B cell (primary cell): ENCODE measurements around the gene IFNE. TPM values are rescaled to one million over a fixed set of nuclear protein-coding genes. Genes with fewer than 3 reads are reported as not detected.

Experiments used
- ATAC-seq: fragments of 200-7000 bp; cut with Tn5 transposase; one replicate; pipeline ENCODE4 v1.10.0; 2021; ENCODE audit warnings: low read depth, mild to moderate bottlenecking, moderate number of reproducible peaks, moderate library complexity
- CTCF ChIA-PET: fragments of 350-600 bp; sonication (Branson Sonifier 250); formaldehyde crosslinking; loops from one replicate; lab custom pipeline; 2021; ENCODE audit warnings: antibody characterized with exemption, inconsistent platforms; lab: Charles Lee
- POLR2A ChIA-PET: fragments of 350-600 bp; sonication (Branson Sonifier 250); formaldehyde crosslinking; loops from one replicate; lab custom pipeline; 2021; ENCODE audit warnings: antibody characterized with exemption; lab: Charles Lee
- DNase-seq: peaks from one replicate; pipeline ENCODE4 v3.0.0; 2013
- H2AFZ ChIP-seq: 2 replicates; pipeline ENCODE4 v1.6.1; 2012; ENCODE audit warnings: mild to moderate bottlenecking, low read depth, low read length; ENCODE audit not compliant: insufficient read depth, poor library complexity, severe bottlenecking
- H3K27ac ChIP-seq, 2 donors: 1 replicate in 1 of 2; 2 replicates in 1 of 2; pipeline ENCODE4 v1.5.1; 2012 to 2013; ENCODE audit warnings: low read length in 2 of 2, mild to moderate bottlenecking in 2 of 2, moderate library complexity in 1 of 2
- H3K27me3 ChIP-seq, 4 experiments: fragments of 200-600 bp in 1 of 4; sonication (generic) in 1 of 4; replicated peaks in 1 of 4; 1 replicate in 2 of 4; 2 replicates in 2 of 4; pipeline versions ENCODE4 v1.6.1 to v1.7.0; 2013 to 2016; ENCODE audit warnings: low read length in 3 of 4, mild to moderate bottlenecking in 2 of 4, mixed read lengths in 1 of 4, moderate library complexity in 1 of 4; ENCODE audit not compliant: insufficient read depth in 4 of 4, control insufficient read depth in 3 of 4; ENCODE audit errors: control extremely low read depth in 1 of 4
- H3K36me3 ChIP-seq, 2 experiments: replicated peaks in 1 of 2; 1 replicate in 1 of 2; 2 replicates in 1 of 2; pipeline versions ENCODE4 v1.6.1 to v1.7.1; 2013; ENCODE audit warnings: low read length in 1 of 2; ENCODE audit not compliant: insufficient read depth in 2 of 2, control insufficient read depth in 1 of 2; ENCODE audit errors: control extremely low read depth in 1 of 2, extremely low read depth in 1 of 2
- H3K4me1 ChIP-seq, 2 donors: fragments of 200-600 bp in 1 of 2; sonication (generic) in 1 of 2; 1 replicate in 1 of 2; 2 replicates in 1 of 2; pipeline versions ENCODE4 v1.5.1 to v1.6.1; 2013 to 2017; ENCODE audit warnings: low read length in 2 of 2; ENCODE audit not compliant: control insufficient read depth in 2 of 2, insufficient read depth in 2 of 2
- H3K4me2 ChIP-seq: replicated peaks from 2 replicates; pipeline ENCODE3; 2012; ENCODE audit warnings: mild to moderate bottlenecking, low read depth, low read length; ENCODE audit not compliant: poor library complexity, severe bottlenecking
- H3K4me3 ChIP-seq, 5 experiments: fragments of 200-600 bp in 1 of 5; sonication (generic) in 1 of 5; 1 replicate in 3 of 5; 2 replicates in 2 of 5; pipeline versions ENCODE4 v1.5.1 to v1.7.0; 2011 to 2016; ENCODE audit warnings: low read length in 4 of 5, mild to moderate bottlenecking in 4 of 5, low read depth in 2 of 5, control low read depth in 1 of 5, moderate library complexity in 1 of 5; ENCODE audit not compliant: insufficient read depth in 1 of 5; ENCODE audit errors: control extremely low read depth in 1 of 5, extremely low read depth in 1 of 5
- H3K79me2 ChIP-seq: fragments of 200-600 bp; sonication (generic); one replicate; pipeline ENCODE4 v1.6.0; 2016; ENCODE audit warnings: low read length; ENCODE audit not compliant: control insufficient read depth, insufficient read depth
- H3K9ac ChIP-seq: fragments of 200-600 bp; sonication (generic); 2 replicates; pipeline ENCODE4 v1.6.1; 2017; ENCODE audit warnings: mild to moderate bottlenecking, low read length, moderate library complexity
- H3K9me3 ChIP-seq, 3 donors: one replicate each; pipeline versions ENCODE4 v1.6.1 to v1.7.1; 2013; ENCODE audit warnings: low read length in 2 of 3; ENCODE audit not compliant: control insufficient read depth in 2 of 3, insufficient read depth in 1 of 3; ENCODE audit errors: control extremely low read depth in 1 of 3
- H4K20me1 ChIP-seq: 2 replicates; pipeline ENCODE4 v1.6.0; 2012; ENCODE audit warnings: mild to moderate bottlenecking, low read length; ENCODE audit not compliant: insufficient read depth, control insufficient read depth, poor library complexity, severe bottlenecking
- H3K27ac Mint-ChIP-seq: one replicate; pipeline ENCODE4 v1.8.0; 2021; ENCODE audit warnings: mixed read lengths
- H3K27me3 Mint-ChIP-seq: one replicate; pipeline ENCODE4 v1.8.0; 2021; ENCODE audit warnings: mixed read lengths
- H3K4me1 Mint-ChIP-seq: one replicate; pipeline ENCODE4 v1.8.0; 2021; ENCODE audit warnings: mixed read lengths
- H3K4me3 Mint-ChIP-seq: one replicate; pipeline ENCODE4 v1.8.0; 2021; ENCODE audit warnings: mixed read lengths
- H3K9me3 Mint-ChIP-seq: one replicate; pipeline ENCODE4 v1.8.0; 2022; ENCODE audit warnings: mixed read lengths; ENCODE audit not compliant: insufficient read depth
- EZH2 ChIP-seq: IDR thresholded peaks from 2 replicates; pipeline ENCODE4 v1.6.1; 2012; ENCODE audit warnings: borderline replicate concordance, low read depth, mild to moderate bottlenecking, moderate library complexity, low read length; ENCODE audit not compliant: insufficient read depth, poor library complexity, severe bottlenecking
- WGBS: methylation state at CpG from one replicate; pipeline ENCODE4 v1.1.5; 2013; ENCODE audit warnings: missing lambda C conversion rate; ENCODE audit not compliant: insufficient coverage; 5-methylcytosine and 5-hydroxymethylcytosine counted together
- intact Hi-C: fragments of 100-400 bp; cut with micrococcal nuclease; formaldehyde crosslinking; loops from one replicate; pipeline ENCODE4 v1.10.0; 2022
- polyA plus RNA-seq: library from polyadenylated mRNA; depleted of rRNA; stranded (reverse); fragments of >200 nt; gene quantifications from 2 replicates; pipeline ENCODE4 v1.2.3, GENCODE V29; 2012
- total RNA-seq, 2 donors: library from RNA; stranded (reverse); fragments of 120-200 nt in 1 of 2; gene quantifications; 1 replicate in 1 of 2; 2 replicates in 1 of 2; pipeline versions ENCODE4 v1.2.3 to v1.2.4, GENCODE V29; 2013 to 2022
- TF ChIP-seq, protein P1 (sequence below): fragments of 200-600 bp; IDR thresholded peaks from one replicate; pipeline ENCODE4 v1.8.0; 2022; ENCODE audit warnings: antibody characterized with exemption, mild to moderate bottlenecking

The IFNE gene
- total and polyA plus RNA-seq, 2 donors (not counting 1 experiment from before 2014, with no cell fraction given) = not detected

DNA sequence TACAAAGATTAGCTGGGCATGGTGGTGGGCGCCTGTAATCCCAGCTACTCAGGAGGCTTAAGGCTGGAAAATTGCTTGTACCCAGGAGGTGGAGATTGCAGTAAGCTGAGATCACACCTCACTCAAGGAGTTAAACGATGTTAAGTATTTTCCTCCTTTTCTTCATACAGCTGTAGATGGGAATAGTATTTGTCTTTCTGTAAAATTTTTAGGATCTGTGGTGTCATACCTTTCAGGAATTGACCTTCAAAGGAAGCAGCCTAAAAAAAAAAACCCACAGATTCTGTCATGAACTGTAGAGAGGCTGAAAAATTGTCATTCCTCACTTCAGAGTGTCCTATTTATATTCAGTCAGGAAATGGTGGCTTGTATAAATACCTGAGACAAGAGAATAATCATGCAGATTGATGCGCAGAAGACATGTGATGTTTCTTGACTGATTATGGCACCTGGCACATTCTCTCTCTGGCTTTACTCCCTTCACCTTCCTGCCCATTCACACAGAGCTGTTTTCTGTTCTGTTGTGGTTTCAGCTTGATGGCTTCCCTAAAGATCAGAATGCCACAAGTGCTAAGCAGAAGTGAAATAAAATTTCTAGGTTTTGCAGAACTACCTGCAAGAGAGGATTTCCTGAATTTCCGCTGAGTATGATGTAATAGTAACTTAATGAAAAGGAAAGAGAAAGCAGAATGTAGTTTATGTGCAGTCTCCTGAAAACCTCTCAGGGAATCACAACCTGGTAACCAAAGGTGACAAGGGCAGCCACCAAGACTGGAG lies 38.1 kb downstream of the IFNE start:
- peak; percentile 88 for DNase-seq
- Mint-ChIP-seq H3K27me3 (peaks cover 17% of the 10 kb centered on the region), H3K27ac (peak overlapping the region; percentile 5), H3K4me1 (peaks cover 13% of the 10 kb centered on the region), H3K9me3 (no peaks in the 10 kb centered on the region), H3K4me3 (peak overlapping the region; percentile 27)
- ChIA-PET CTCF (interaction anchor here (0.7 to 3.8 kb wide), 8 partner anchors 9 to 247 kb away, joined by 3 to 20 read pairs (median 7); no protein-coding TSS in a partner anchor), POLR2A (no interaction called here)
- no peak overlapping the region for H3K9ac ChIP-seq
- ATAC-seq = peak; percentile 92
- WGBS = 0% methylated on average over 1 of the region's 4 CpGs
- TF ChIP-seq EZH2 = no peak
- TF ChIP-seq, protein P1, sequence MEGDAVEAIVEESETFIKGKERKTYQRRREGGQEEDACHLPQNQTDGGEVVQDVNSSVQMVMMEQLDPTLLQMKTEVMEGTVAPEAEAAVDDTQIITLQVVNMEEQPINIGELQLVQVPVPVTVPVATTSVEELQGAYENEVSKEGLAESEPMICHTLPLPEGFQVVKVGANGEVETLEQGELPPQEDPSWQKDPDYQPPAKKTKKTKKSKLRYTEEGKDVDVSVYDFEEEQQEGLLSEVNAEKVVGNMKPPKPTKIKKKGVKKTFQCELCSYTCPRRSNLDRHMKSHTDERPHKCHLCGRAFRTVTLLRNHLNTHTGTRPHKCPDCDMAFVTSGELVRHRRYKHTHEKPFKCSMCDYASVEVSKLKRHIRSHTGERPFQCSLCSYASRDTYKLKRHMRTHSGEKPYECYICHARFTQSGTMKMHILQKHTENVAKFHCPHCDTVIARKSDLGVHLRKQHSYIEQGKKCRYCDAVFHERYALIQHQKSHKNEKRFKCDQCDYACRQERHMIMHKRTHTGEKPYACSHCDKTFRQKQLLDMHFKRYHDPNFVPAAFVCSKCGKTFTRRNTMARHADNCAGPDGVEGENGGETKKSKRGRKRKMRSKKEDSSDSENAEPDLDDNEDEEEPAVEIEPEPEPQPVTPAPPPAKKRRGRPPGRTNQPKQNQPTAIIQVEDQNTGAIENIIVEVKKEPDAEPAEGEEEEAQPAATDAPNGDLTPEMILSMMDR = no peak
- no peaks in the 10 kb centered on the region for H3K9me3 ChIP-seq
- peaks cover 12 to 14% of the 10 kb centered on the region in 2 donors for H3K4me1 ChIP-seq
- peaks cover 0 to 12% (median 3%) of the 10 kb centered on the region in 4 experiments for H3K27me3 ChIP-seq
- no peaks in the 10 kb centered on the region for H3K36me3 ChIP-seq
- no peak overlapping the region for H2AFZ ChIP-seq
- no peak overlapping the region for H3K4me3 ChIP-seq
- intact Hi-C loops = loop anchor here (1.0 to 10.0 kb wide), 5 partner anchors 12 to 551 kb away; partner anchors contain the start of genes CDKN2A, CDKN2B-AS1 and KLHL9
- H3K79me2 ChIP-seq = no peaks in the 10 kb centered on the region
- H3K27ac ChIP-seq = peak overlapping the region in 1 of 2 donors; percentile 53
- H3K4me2 ChIP-seq = peak overlapping the region; percentile 40
- no peaks in the 10 kb centered on the region for H4K20me1 ChIP-seq

DNA sequence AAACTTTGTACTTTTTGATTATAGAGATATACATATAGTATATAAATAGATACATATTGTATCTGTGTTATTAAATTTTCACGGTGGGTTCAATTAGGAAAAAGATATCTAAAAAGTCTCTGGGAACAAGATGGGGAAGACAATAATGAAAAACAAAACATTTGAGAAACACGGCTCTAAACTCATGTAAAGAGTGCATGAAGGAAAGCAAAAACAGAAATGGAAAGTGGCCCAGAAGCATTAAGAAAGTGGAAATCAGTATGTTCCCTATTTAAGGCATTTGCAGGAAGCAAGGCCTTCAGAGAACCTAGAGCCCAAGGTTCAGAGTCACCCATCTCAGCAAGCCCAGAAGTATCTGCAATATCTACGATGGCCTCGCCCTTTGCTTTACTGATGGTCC lies 42.0 kb downstream of the IFNE start, which contains the start of gene IFNA1:
Gene IFNA1 (plus strand): TSS at position 301 of the 400 bp plus-strand sequence. CDS start 69 bp downstream, at position 370.
- Histone ChIP-seq H3K4me3 (no peak within 1 kb of the TSS), H3K9ac (no peak within 1 kb of the TSS), H4K20me1 (no peaks in the 10 kb centered on the region), H3K27me3 (peaks cover 0 to 14% (median 11%) of the 10 kb centered on the region in 4 experiments), H3K4me2 (no peak within 1 kb of the TSS), H2AFZ (no peak within 1 kb of the TSS), H3K4me1 (peaks cover 12 to 14% of the 10 kb centered on the region in 2 donors), H3K9me3 (no peaks in the 10 kb centered on the region), H3K27ac (no peak within 1 kb of the TSS), H3K79me2 (no peaks in the 10 kb centered on the region), H3K36me3 (no peaks in the 10 kb centered on the region)
- Mint-ChIP-seq H3K9me3 (no peaks in the 10 kb centered on the region), H3K4me1 (peaks cover 13% of the 10 kb centered on the region), H3K27ac (no peak within 1 kb of the TSS), H3K27me3 (peaks cover 28% of the 10 kb centered on the region), H3K4me3 (no peak within 1 kb of the TSS)
- 100% methylated on average over 1 of the region's 4 CpGs for WGBS
- ChIA-PET POLR2A (interaction anchor here (0.6 kb wide), 1 partner anchor 639 kb away, joined by 4 read pairs; no protein-coding TSS in a partner anchor), CTCF (no interaction called here)
- ATAC-seq (no peak), DNase-seq (no peak)
- intact Hi-C loops = loop anchor here (2.0 to 10.0 kb wide), 2 partner anchors 73 to 555 kb away; partner anchors contain the start of genes CDKN2A and CDKN2B-AS1
- TF ChIP-seq, protein P1 = no peak
- no peak for TF ChIP-seq EZH2
